Measurements from ENCODE around the gene CACNA1A. TPM values are rescaled to one million over a fixed set of nuclear protein-coding genes. Genes with fewer than 3 reads are reported as not detected.
A peak's percentile ranks its signal among the peaks of the same experiment; 100 is the strongest.

Gene CACNA1A
- total RNA-seq, 2 donors from 2014 or later = 6.7 to 7.6 TPM

GRCh38 chr19:13507053-13507611 lies 853 bp upstream of the CACNA1A start:
- Histone ChIP-seq H3K27ac (no peak overlapping the region), H3K4me3 (no peak overlapping the region), H3K27me3 (peaks cover 0 to 17% of the 10 kb centered on the region in 2 donors), H3K9me3 (no peaks in the 10 kb centered on the region), H3K36me3 (replicated peaks in 1 of 2; ENCODE audit: insufficient read depth in 1 of 2, low read depth in 2 of 2) (no peaks in the 10 kb centered on the region), H3K4me1 (peaks cover 4% of the 10 kb centered on the region)
- intact Hi-C loops (cut with DNase I) = no loop called here
- no peak for DNase-seq
- no peak for TF ChIP-seq POLR2A (IDR thresholded peaks at IDR 0.05)
- no peak for TF ChIP-seq CTCF (IDR thresholded peaks at IDR 0.05)
- WGBS, 2 donors = 4 to 5% methylated on average over 22 of the region's 22 CpGs
- no peak for ATAC-seq

DNA sequence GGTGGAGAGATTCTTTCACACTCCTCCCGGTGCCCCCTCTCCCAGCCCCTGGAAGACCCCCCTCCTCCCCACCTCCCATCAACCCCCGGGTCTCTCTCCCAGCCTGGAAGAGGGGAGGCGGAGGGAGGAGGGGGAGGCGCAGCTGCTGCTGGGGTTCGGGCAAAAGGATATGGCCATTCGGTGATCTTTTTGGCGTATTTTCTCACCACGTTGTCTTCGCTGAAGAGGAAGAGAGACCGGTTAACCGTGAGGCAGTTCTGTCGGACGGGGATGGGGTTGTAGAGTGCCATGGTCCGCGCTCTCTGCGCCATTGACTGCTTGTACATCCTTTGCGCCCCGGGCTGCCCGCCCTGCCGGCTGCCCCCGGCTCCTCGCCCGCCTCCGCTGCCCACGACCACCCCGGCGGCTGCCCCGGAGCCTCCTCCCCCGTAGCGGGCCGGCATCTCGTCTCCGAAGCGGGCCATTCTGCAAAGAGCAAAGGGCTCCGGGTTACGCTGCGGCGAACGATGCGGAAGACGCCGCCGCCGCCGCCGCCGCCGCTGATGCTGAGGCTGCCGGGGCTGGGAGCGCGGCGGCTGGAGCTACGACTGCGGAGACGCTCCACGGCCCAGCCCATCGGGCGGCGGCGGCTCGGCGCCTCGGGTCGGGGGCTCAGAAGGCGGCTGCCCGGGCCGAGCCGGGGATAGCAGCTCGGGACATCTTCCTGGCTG lies 363 bp downstream of the CACNA1A start:
- WGBS, 2 donors = 1 to 4% methylated on average over 4 to 67 of the region's 69 CpGs
- Histone ChIP-seq H3K4me3 (no peak overlapping the region), H3K27me3 (peaks cover 0 to 17% of the 10 kb centered on the region in 2 donors), H3K9me3 (no peaks in the 10 kb centered on the region), H3K4me1 (peaks cover 4% of the 10 kb centered on the region), H3K27ac (no peak overlapping the region), H3K36me3 (replicated peaks in 1 of 2; ENCODE audit: insufficient read depth in 1 of 2, low read depth in 2 of 2) (no peaks in the 10 kb centered on the region)
- TF ChIP-seq POLR2A (IDR thresholded peaks at IDR 0.05) (no peak), CTCF (IDR thresholded peaks at IDR 0.05) (no peak)
- intact Hi-C loops (cut with DNase I) = no loop called here
- DNase-seq = peak in 1 of 4 donors; percentile 5
- ATAC-seq = no peak

- DNase-seq (no peak), ATAC-seq (no peak)
- H3K4me3 ChIP-seq = no peak overlapping the region
- 26 to 33% methylated on average over 4 to 20 of the region's 20 CpGs for WGBS, 2 donors
- peaks cover 0 to 17% of the 10 kb centered on the region in 2 donors for H3K27me3 ChIP-seq
- H3K36me3 ChIP-seq (replicated peaks in 1 of 2; ENCODE audit: insufficient read depth in 1 of 2, low read depth in 2 of 2) = no peaks in the 10 kb centered on the region
- intact Hi-C loops (cut with DNase I) = no loop called here
- no peak for TF ChIP-seq POLR2A (IDR thresholded peaks at IDR 0.05)
- no peak overlapping the region for H3K27ac ChIP-seq
- H3K4me1 ChIP-seq = peaks cover 4% of the 10 kb centered on the region
- H3K9me3 ChIP-seq = no peaks in the 10 kb centered on the region
These were observed 1.0 kb downstream of the CACNA1A start for GRCh38 chr19:13505164-13505695.

GRCh38 chr19:13503570-13504235 lies 2.6 kb downstream of the CACNA1A start:
- H3K27me3 ChIP-seq = peaks cover 0 to 17% of the 10 kb centered on the region in 2 donors
- TF ChIP-seq CTCF (IDR thresholded peaks at IDR 0.05) (no peak), POLR2A (IDR thresholded peaks at IDR 0.05) (no peak)
- H3K9me3 ChIP-seq = no peaks in the 10 kb centered on the region
- ATAC-seq (no peak), DNase-seq (no peak)
- no peak overlapping the region for H3K27ac ChIP-seq
- 33 to 37% methylated on average over 11 to 12 of the region's 12 CpGs for WGBS, 2 donors
- peaks cover 4% of the 10 kb centered on the region for H3K4me1 ChIP-seq
- H3K36me3 ChIP-seq (replicated peaks in 1 of 2; ENCODE audit: insufficient read depth in 1 of 2, low read depth in 2 of 2) = no peaks in the 10 kb centered on the region
- H3K4me3 ChIP-seq = no peak overlapping the region
- intact Hi-C loops (cut with DNase I) = no loop called here

DNA sequence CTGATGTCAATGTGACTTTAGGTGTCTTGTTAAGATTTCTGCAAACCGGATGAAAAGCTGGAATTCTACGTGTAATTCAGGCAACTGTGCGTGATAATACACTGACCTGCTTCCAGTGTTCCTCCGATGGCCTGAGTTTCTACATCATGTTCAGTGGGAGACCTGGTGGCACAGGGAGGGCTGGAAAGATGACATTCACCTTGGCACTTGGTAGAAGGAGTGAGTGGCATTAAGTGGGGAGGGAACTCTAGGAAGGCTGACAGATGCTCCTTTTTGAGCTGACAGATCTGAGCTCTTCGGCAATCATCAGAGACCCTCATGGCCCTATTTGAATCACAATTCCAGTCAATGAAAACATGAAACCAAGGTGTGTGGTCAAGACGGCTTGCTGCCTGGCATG lies 4.0 kb downstream of the CACNA1A start:
- Histone ChIP-seq H3K36me3 (replicated peaks in 1 of 2; ENCODE audit: insufficient read depth in 1 of 2, low read depth in 2 of 2) (no peaks in the 10 kb centered on the region), H3K4me1 (peaks cover 4% of the 10 kb centered on the region), H3K27ac (no peak overlapping the region), H3K4me3 (no peak overlapping the region), H3K9me3 (no peaks in the 10 kb centered on the region), H3K27me3 (peaks cover 0 to 9% of the 10 kb centered on the region in 2 donors)
- intact Hi-C loops (cut with DNase I) = no loop called here
- 63 to 64% methylated on average over 6 of the region's 6 CpGs for WGBS, 2 donors
- DNase-seq = no peak
- TF ChIP-seq CTCF (IDR thresholded peaks at IDR 0.05) (no peak), POLR2A (IDR thresholded peaks at IDR 0.05) (no peak)
- ATAC-seq = no peak

Data from body of pancreas (tissue), 4 donors.